Measurements from ENCODE around the gene PON3. TPM values are rescaled to one million over a fixed set of nuclear protein-coding genes. Genes with fewer than 3 reads are reported as not detected.

PON3 gene
- 30.6 to 38.5 TPM (median 36.6 TPM) in 5 replicates for total RNA-seq (2022; extraction: Qiagen RNA extraction; ENCODE audit: low read depth)

DNA sequence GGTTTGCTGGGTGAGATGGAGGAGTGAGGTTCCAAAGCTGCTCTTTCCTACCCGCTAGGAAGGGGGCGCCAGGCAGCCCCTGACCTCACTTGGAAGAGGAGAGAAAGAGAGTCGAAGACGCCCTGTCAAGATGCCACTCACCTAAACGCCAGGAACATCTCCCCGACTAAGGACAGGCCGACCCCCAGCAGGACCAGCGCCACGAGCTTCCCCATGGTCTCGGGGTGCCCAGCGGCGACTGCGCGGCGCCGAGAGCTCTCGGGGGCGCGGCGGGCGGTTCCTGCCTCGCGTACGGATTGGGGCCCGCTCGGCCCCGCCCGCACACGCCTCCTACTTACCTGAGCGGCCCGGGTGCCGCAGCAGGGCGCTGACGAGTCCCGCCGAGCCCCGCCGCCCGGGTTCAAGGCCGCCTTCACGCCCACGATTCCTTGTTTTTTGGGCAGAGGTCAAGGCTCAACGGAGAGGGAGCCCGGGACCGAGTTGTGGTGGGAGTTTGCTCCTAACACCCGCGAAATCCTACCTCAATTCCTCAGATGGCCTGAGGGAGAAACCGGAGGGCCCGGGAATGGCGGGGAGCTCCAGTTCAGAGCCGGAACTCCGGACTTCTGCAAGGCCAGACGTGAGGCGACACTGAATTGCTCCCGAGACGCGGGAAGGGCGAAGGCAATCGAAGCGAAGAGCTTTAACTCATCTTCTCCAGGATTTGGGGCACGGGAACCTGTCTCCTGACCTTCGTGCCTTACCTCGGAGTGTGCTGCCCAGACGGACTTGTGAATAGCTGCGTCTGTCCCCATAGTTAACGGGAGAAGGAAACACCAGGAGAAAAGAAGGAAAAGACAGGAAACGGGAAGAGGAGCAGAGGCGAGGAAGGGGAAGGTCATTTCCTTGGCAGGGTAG lies at the start of gene PON3:
PON3 (minus strand) TSS at position 240 of the 897 bp plus-strand sequence; CDS start at position 215, 25 bp downstream.

GRCh38 chr7:95434557-95435421 lies 38.6 kb upstream of the PON3 start, which contains the start of gene PON2:
TSS of gene PON2 (minus strand) at chr7:95435028. CDS start at chr7:95434951, 77 bp downstream.

DNA sequence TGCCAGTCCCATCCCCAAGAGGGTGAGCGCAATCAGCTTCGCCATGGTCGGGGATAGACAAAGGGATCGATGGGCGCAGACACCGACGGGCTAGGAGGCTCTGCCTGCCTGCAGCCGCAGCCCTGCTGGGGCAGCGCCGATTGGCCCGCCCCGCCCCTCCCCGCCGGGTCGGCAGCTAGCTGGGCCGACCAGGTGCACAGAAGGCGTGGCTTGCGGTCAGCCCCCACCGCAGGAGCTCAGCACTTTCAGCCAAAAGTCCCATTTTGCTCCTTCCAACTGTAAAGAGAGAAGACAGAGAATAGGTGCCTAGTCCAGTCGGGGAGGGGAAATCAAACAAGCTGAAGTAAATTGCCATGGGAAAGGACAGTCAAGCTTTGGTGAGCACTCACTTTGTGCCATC lies 71.7 kb downstream of the PON3 start, which contains the start of gene PON1:
PON1 (minus strand) TSS at position 102 of the 400 bp plus-strand sequence; CDS start at position 45, 57 bp downstream.

Other genes starting within 250 kb of the PON3 start
- 0.64 to 1.1 TPM (median 0.80 TPM) in 5 replicates for gene PON1, start 71.8 kb downstream of the PON3 start, total RNA-seq (2022; extraction: Qiagen RNA extraction; ENCODE audit: low read depth)
- 312 to 385 TPM (median 364 TPM) in 5 replicates for gene PON2, start 38.7 kb upstream of the PON3 start, total RNA-seq (2022; extraction: Qiagen RNA extraction; ENCODE audit: low read depth)
- gene ASB4, start 89.6 kb upstream of the PON3 start, total RNA-seq (2022; extraction: Qiagen RNA extraction; ENCODE audit: low read depth) = 0.14 to 0.37 TPM (median 0.22 TPM) in 5 replicates
- gene PDK4, start 200.1 kb upstream of the PON3 start, total RNA-seq (2022; extraction: Qiagen RNA extraction; ENCODE audit: low read depth) = 6.8 to 10.4 TPM (median 10.3 TPM) in 5 replicates

Data from A549 treated with GW870086 at 1 μM for 4 hours (cell line).